Activated effector memory CD4-positive, alpha-beta T cell treated with anti-CD3 and anti-CD28 coated beads, Interleukin-2, amount 50 U/mL, for 16 hours (primary cell): Measurements from ENCODE around the gene RANBP1.
A peak's percentile ranks its signal among the peaks of the same experiment; 100 is the strongest.

Experiments
- DNase-seq: peaks from one replicate; pipeline ENCODE4 v3.0.0-alpha.2; 2020

The RANBP1 gene

GRCh38 chr22:20125201-20126174 is 9.6 kb downstream of the RANBP1 start:
- DNase-seq = no peak

GRCh38 chr22:20126284-20127029 is 10.6 kb downstream of the RANBP1 start:
- no peak for DNase-seq

- no peak for DNase-seq
Observed at GRCh38 chr22:20127318-20127868, 11.5 kb downstream of the RANBP1 start.

GRCh38 chr22:20127869-20128618 is 12.1 kb downstream of the RANBP1 start:
- DNase-seq = no peak

- DNase-seq = no peak
Observed at GRCh38 chr22:20128619-20128901, 12.7 kb downstream of the RANBP1 start.

GRCh38 chr22:20128902-20129746 is 13.2 kb downstream of the RANBP1 start:
- DNase-seq = peak; percentile 85

- DNase-seq = no peak
Observed at GRCh38 chr22:20129747-20130014, 13.8 kb downstream of the RANBP1 start.

GRCh38 chr22:20130319-20130718 is 14.4 kb downstream of the RANBP1 start:
- DNase-seq = peak; percentile 69

GRCh38 chr22:20130731-20131596 is 15.1 kb downstream of the RANBP1 start:
- DNase-seq = peak; percentile 93

- DNase-seq = peak; percentile 82
Observed at GRCh38 chr22:20131597-20131858, 15.6 kb downstream of the RANBP1 start, which contains the start of gene ZDHHC8. Gene ZDHHC8 (plus strand): TSS chr22:20131804. CDS start chr22:20131948, 144 bp downstream.

GRCh38 chr22:20131859-20132685 is 16.2 kb downstream of the RANBP1 start:
- peak; percentile 73 for DNase-seq

- no peak for DNase-seq
Observed at GRCh38 chr22:20132686-20133246, 16.9 kb downstream of the RANBP1 start.

GRCh38 chr22:20133930-20134549 is 18.1 kb downstream of the RANBP1 start:
- DNase-seq = no peak

GRCh38 chr22:20135265-20135664 is 19.4 kb downstream of the RANBP1 start:
- DNase-seq = no peak

GRCh38 chr22:20135806-20136602 is 20.1 kb downstream of the RANBP1 start:
- DNase-seq = no peak

- DNase-seq = no peak
Observed at GRCh38 chr22:20136603-20136873, 20.6 kb downstream of the RANBP1 start.

GRCh38 chr22:20137113-20137512 is 21.2 kb downstream of the RANBP1 start:
- DNase-seq = no peak

- no peak for DNase-seq
Observed at GRCh38 chr22:20137671-20138416, 21.9 kb downstream of the RANBP1 start.

- no peak for DNase-seq
Observed at GRCh38 chr22:20138417-20138738, 22.5 kb downstream of the RANBP1 start.
